Posterior cingulate gyrus (tissue), 11 donors: Measurements from ENCODE around the gene NDUFA8.

Experiments
- DNase-seq, 10 donors: peaks; one replicate each; pipeline versions ENCODE4 v3.0.0 to v3.0.0-alpha.2; 2020 to 2021; ENCODE audit warnings: mixed read lengths in 3 of 10
- intact Hi-C: fragments of 100-400 bp; cut with DNase I; formaldehyde crosslinking; loops from one replicate; pipeline ENCODE4 v1.15.1; 2023

NDUFA8 gene

GRCh38 chr9:122140368-122141193, 19.0 kb downstream of the NDUFA8 start:
- no peak for DNase-seq
- intact Hi-C loops, result no loop called here

GRCh38 chr9:122138560-122139268, 20.9 kb downstream of the NDUFA8 start:
- peak in 1 of 10 donors; percentile 46 for DNase-seq
- intact Hi-C loops, result no loop called here

- DNase-seq, result peak in 1 of 10 donors; percentile 51
Observed at GRCh38 chr9:122135529-122135859, 24.1 kb downstream of the NDUFA8 start.

GRCh38 chr9:122134822-122135528, 24.6 kb downstream of the NDUFA8 start:
- no peak for DNase-seq

More at GRCh38 chr9:122135529-122135859, 24.1 kb downstream of the NDUFA8 start:
- intact Hi-C loops, result no loop called here

GRCh38 chr9:122133984-122134535, 25.5 kb downstream of the NDUFA8 start:
- no peak for DNase-seq
- intact Hi-C loops, result no loop called here

More at GRCh38 chr9:122134822-122135528, 24.6 kb downstream of the NDUFA8 start:
- intact Hi-C loops, result no loop called here

GRCh38 chr9:122133263-122133983, 26.2 kb downstream of the NDUFA8 start:
- peak in 1 of 10 donors; percentile 81 for DNase-seq
- intact Hi-C loops, result no loop called here

- intact Hi-C loops, result no loop called here
Observed at GRCh38 chr9:122132539-122132938, 27.0 kb downstream of the NDUFA8 start.

GRCh38 chr9:122131401-122132001, 28.1 kb downstream of the NDUFA8 start:
- peak in 7 of 10 donors; percentile 40 to 91 (median 56) for DNase-seq
- intact Hi-C loops, result no loop called here

More at GRCh38 chr9:122132539-122132938, 27.0 kb downstream of the NDUFA8 start:
- no peak for DNase-seq

- no peak for DNase-seq
- intact Hi-C loops, result no loop called here
Observed at GRCh38 chr9:122130837-122131236, 28.7 kb downstream of the NDUFA8 start.

- intact Hi-C loops, result loop anchor here (5.0 to 10.0 kb wide), 4 partner anchors 135 to 685 kb away; partner anchors contain the start of genes MRRF and RBM18
- no peak for DNase-seq
Observed at GRCh38 chr9:122129969-122130368, 29.6 kb downstream of the NDUFA8 start.

- intact Hi-C loops, result loop anchor here (5.0 to 10.0 kb wide), 4 partner anchors 136 to 686 kb away; partner anchors contain the start of genes MRRF and RBM18
Observed at GRCh38 chr9:122128969-122129343, 30.6 kb downstream of the NDUFA8 start.

GRCh38 chr9:122128007-122128968, 31.3 kb downstream of the NDUFA8 start:
- intact Hi-C loops, result loop anchor here (5.0 to 10.0 kb wide), 4 partner anchors 137 to 687 kb away; partner anchors contain the start of genes MRRF and RBM18
- DNase-seq, result peak in 1 of 10 donors; percentile 83

More at GRCh38 chr9:122128969-122129343, 30.6 kb downstream of the NDUFA8 start:
- DNase-seq, result peak in 1 of 10 donors; percentile 50

- DNase-seq, result peak in 9 of 10 donors; percentile 45 to 96 (median 85)
- intact Hi-C loops, result loop anchor here (5.0 to 10.0 kb wide), 4 partner anchors 137 to 687 kb away; partner anchors contain the start of genes MRRF and RBM18
Observed at GRCh38 chr9:122127396-122127798, 32.2 kb downstream of the NDUFA8 start.

GRCh38 chr9:122126331-122127261, 33.0 kb downstream of the NDUFA8 start:
- peak in 6 of 10 donors; percentile 38 to 91 (median 50) for DNase-seq
- intact Hi-C loops, result loop anchor here (5.0 to 10.0 kb wide), 4 partner anchors 138 to 688 kb away; partner anchors contain the start of genes MRRF and RBM18

GRCh38 chr9:122125509-122126330, 33.9 kb downstream of the NDUFA8 start:
- peak in 3 of 10 donors; percentile 73 to 88 (median 85) for DNase-seq
- intact Hi-C loops, result loop anchor here (1.0 to 10.0 kb wide), 5 partner anchors 139 to 689 kb away; partner anchors contain the start of genes MRRF and RBM18

- intact Hi-C loops, result loop anchor here (1.0 to 10.0 kb wide), 5 partner anchors 140 to 690 kb away; partner anchors contain the start of genes MRRF and RBM18
- DNase-seq, result peak; percentile 75 to 99 (median 90)
Observed at GRCh38 chr9:122125158-122125508, 34.4 kb downstream of the NDUFA8 start.
